Hepatocyte (in vitro differentiated cells): Measurements from ENCODE around the gene NGEF. TPM values are rescaled to one million over a fixed set of nuclear protein-coding genes. Genes with fewer than 3 reads are reported as not detected.
A peak's percentile ranks its signal among the peaks of the same experiment; 100 is the strongest.

Source experiments
- DNase-seq: peaks from one replicate; pipeline ENCODE4 v3.0.0-alpha.2; 2016; ENCODE audit warnings: low spot score
- H2AFZ ChIP-seq: fragments of 200-600 bp; sonication (generic); 2 replicates; pipeline ENCODE4 v1.6.0; 2016; ENCODE audit warnings: antibody characterized with exemption, mild to moderate bottlenecking
- H3K27ac ChIP-seq: fragments of 200-600 bp; sonication (generic); 2 replicates; pipeline ENCODE4 v1.5.1; 2016; ENCODE audit warnings: mild to moderate bottlenecking
- H3K27me3 ChIP-seq: fragments of 200-600 bp; sonication (generic); 2 replicates; pipeline ENCODE4 v1.6.1; 2016
- H3K36me3 ChIP-seq: fragments of 200-600 bp; sonication (generic); replicated peaks from 2 replicates; pipeline ENCODE4 v1.5.1; 2016; ENCODE audit warnings: low read depth; ENCODE audit not compliant: insufficient read depth
- H3K4me1 ChIP-seq: fragments of 200-600 bp; sonication (generic); 2 replicates; pipeline ENCODE4 v1.5.1; 2016; ENCODE audit warnings: mild to moderate bottlenecking, moderate library complexity; ENCODE audit not compliant: insufficient read depth
- H3K4me2 ChIP-seq: fragments of 200-600 bp; sonication (generic); 2 replicates; pipeline ENCODE4 v1.6.0; 2016
- H3K4me3 ChIP-seq: fragments of 200-600 bp; sonication (generic); 2 replicates; pipeline ENCODE4 v1.5.1; 2016; ENCODE audit warnings: mild to moderate bottlenecking
- H3K79me2 ChIP-seq: fragments of 200-600 bp; sonication (generic); 2 replicates; pipeline ENCODE4 v1.6.0; 2017; ENCODE audit warnings: mild to moderate bottlenecking
- H3K9me2 ChIP-seq: fragments of 200-600 bp; sonication (generic); replicated peaks from 2 replicates; pipeline ENCODE4 v1.6.0; 2017; ENCODE audit warnings: mild to moderate bottlenecking; ENCODE audit not compliant: insufficient read depth
- H3K9me3 ChIP-seq: fragments of 200-600 bp; sonication (generic); 2 replicates; pipeline ENCODE4 v1.5.1; 2016; ENCODE audit warnings: low read depth, mild to moderate bottlenecking
- H4K20me1 ChIP-seq: fragments of 200-600 bp; sonication (generic); 2 replicates; pipeline ENCODE4 v1.6.0; 2016; ENCODE audit warnings: mild to moderate bottlenecking; ENCODE audit not compliant: insufficient read depth, poor library complexity, severe bottlenecking
- CTCF ChIP-seq: fragments of 200-600 bp; sonication (generic); IDR thresholded peaks from 2 replicates; pipeline ENCODE4 v1.5.1; 2016; ENCODE audit warnings: antibody characterized with exemption, mild to moderate bottlenecking; ENCODE audit not compliant: poor library complexity
- EZH2 ChIP-seq: fragments of 200-600 bp; sonication (generic); IDR thresholded peaks from 2 replicates; pipeline ENCODE4 v1.6.1; 2016; ENCODE audit warnings: antibody characterized with exemption, mild to moderate bottlenecking, borderline replicate concordance
- EZH2phosphoT487 ChIP-seq: fragments of 200-600 bp; sonication (generic); IDR thresholded peaks from one replicate; pipeline ENCODE4 v1.6.1; 2018; ENCODE audit warnings: antibody characterized with exemption, mild to moderate bottlenecking, low read depth, moderate library complexity; ENCODE audit not compliant: unreplicated experiment, severe bottlenecking
- WGBS: methylation state at CpG from one replicate; pipeline ENCODE4 v1.1.6; 2016; ENCODE audit warnings: low lambda C conversion rate; ENCODE audit errors: missing lambda C conversion rate; 5-methylcytosine and 5-hydroxymethylcytosine counted together
- polyA plus RNA-seq: library from polyadenylated mRNA; unstranded; fragments of >200 nt; fragmentation: Nextera tagmentation; extraction: Ambion mirVana; gene quantifications from 2 replicates; pipeline ENCODE4 v1.2.1, GENCODE V29; 2016
- total RNA-seq: library from RNA; depleted of rRNA; stranded (reverse); fragments of >200 nt; gene quantifications from 2 replicates; pipeline ENCODE4 v1.2.3, GENCODE V29; 2014

Gene NGEF
- total and polyA plus RNA-seq, 2 experiments from 2014 or later, result 2.2 to 3.2 TPM

- TF ChIP-seq CTCF (no peak), EZH2phosphoT487 (no peak), EZH2 (no peak)
- H2AFZ ChIP-seq, result no peak overlapping the region
- H3K27me3 ChIP-seq, result no peaks in the 10 kb centered on the region
- H3K27ac ChIP-seq, result no peak overlapping the region
- no peak overlapping the region for H3K4me2 ChIP-seq
- no peaks in the 10 kb centered on the region for H3K36me3 ChIP-seq
- WGBS, result 97% methylated on average over 3 of the region's 3 CpGs
- H4K20me1 ChIP-seq, result no peaks in the 10 kb centered on the region
- no peak for DNase-seq
- H3K9me2 ChIP-seq, result no peaks in the 10 kb centered on the region
- H3K4me3 ChIP-seq, result no peak overlapping the region
- H3K79me2 ChIP-seq, result no peaks in the 10 kb centered on the region
- no peaks in the 10 kb centered on the region for H3K4me1 ChIP-seq
- H3K9me3 ChIP-seq, result no peaks in the 10 kb centered on the region
These were observed 55.4 kb downstream of the NGEF start for GRCh38 chr2:232957657-232958090.

- no peaks in the 10 kb centered on the region for H3K27me3 ChIP-seq
- H3K27ac ChIP-seq, result no peak overlapping the region
- DNase-seq, result peak; percentile 17
- 71% methylated on average over 5 of the region's 5 CpGs for WGBS
- no peaks in the 10 kb centered on the region for H3K79me2 ChIP-seq
- H4K20me1 ChIP-seq, result no peaks in the 10 kb centered on the region
- H3K4me2 ChIP-seq, result no peak overlapping the region
- H3K4me1 ChIP-seq, result peaks cover 3% of the 10 kb centered on the region
- H2AFZ ChIP-seq, result no peak overlapping the region
- TF ChIP-seq EZH2phosphoT487 (no peak), EZH2 (no peak), CTCF (no peak)
- H3K9me2 ChIP-seq, result no peaks in the 10 kb centered on the region
- no peaks in the 10 kb centered on the region for H3K36me3 ChIP-seq
- H3K4me3 ChIP-seq, result no peak overlapping the region
- no peaks in the 10 kb centered on the region for H3K9me3 ChIP-seq
These were observed 57.2 kb downstream of the NGEF start for GRCh38 chr2:232955856-232956255.

GRCh38 chr2:232954691-232955090, 58.4 kb downstream of the NGEF start:
- WGBS, result 98% methylated on average over 10 of the region's 10 CpGs
- Histone ChIP-seq H2AFZ (no peak overlapping the region), H3K79me2 (no peaks in the 10 kb centered on the region), H4K20me1 (no peaks in the 10 kb centered on the region), H3K4me2 (no peak overlapping the region), H3K9me2 (no peaks in the 10 kb centered on the region), H3K9me3 (no peaks in the 10 kb centered on the region), H3K4me1 (peaks cover 3% of the 10 kb centered on the region), H3K4me3 (no peak overlapping the region), H3K27me3 (no peaks in the 10 kb centered on the region), H3K27ac (no peak overlapping the region), H3K36me3 (no peaks in the 10 kb centered on the region)
- DNase-seq, result no peak
- TF ChIP-seq EZH2phosphoT487 (no peak), CTCF (no peak), EZH2 (no peak)

GRCh38 chr2:232951891-232952290, 61.2 kb downstream of the NGEF start:
- whole genome bisulfite sequencing, result 31% methylated on average over 7 of the region's 7 CpGs
- Histone ChIP-seq H2AFZ (no peak overlapping the region), H3K4me2 (no peak overlapping the region)

More at GRCh38 chr2:232951891-232952290, 61.2 kb downstream of the NGEF start:
- no peaks in the 10 kb centered on the region for H3K36me3 ChIP-seq
- H3K27ac ChIP-seq, result no peak overlapping the region
- peaks cover 3% of the 10 kb centered on the region for H3K4me1 ChIP-seq
- H3K9me2 ChIP-seq, result no peaks in the 10 kb centered on the region
- no peaks in the 10 kb centered on the region for H3K27me3 ChIP-seq
- H3K79me2 ChIP-seq, result no peaks in the 10 kb centered on the region
- TF ChIP-seq CTCF (no peak), EZH2phosphoT487 (no peak), EZH2 (no peak)
- peak; percentile 35 for DNase-seq
- no peaks in the 10 kb centered on the region for H4K20me1 ChIP-seq
- no peak overlapping the region for H3K4me3 ChIP-seq
- H3K9me3 ChIP-seq, result no peaks in the 10 kb centered on the region
